Measurements from ENCODE around the gene TKT.

DNA sequence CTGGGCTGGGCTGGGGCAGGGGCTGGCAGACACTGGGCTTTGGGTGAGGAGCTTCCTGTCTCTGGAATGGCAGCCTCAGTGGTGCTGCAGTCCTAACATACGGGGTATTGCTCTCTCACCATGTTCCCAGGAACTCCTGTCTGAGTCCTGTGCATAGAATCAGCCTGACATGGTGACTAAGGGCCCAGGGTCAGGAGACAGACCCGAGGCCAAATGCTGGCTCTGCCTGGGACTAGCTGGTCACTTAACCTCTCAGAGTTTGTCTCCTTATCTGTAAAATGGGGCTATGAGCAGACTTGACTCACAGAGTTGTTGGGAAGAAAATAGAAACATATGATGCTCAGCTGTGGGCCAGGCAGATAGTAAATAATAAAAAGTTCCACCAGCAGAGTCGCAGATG lies 66.5 kb downstream of the TKT start:
- TF ChIP-seq POLR2AphosphoS5 (IDR thresholded peaks at IDR 0.05; ENCODE audit: low read depth, low read length) (no peak), EZH2 (IDR thresholded peaks at IDR 0.05) (no peak), EZH2phosphoT487 (IDR thresholded peaks at IDR 0.05; ENCODE audit: borderline replicate concordance) (no peak), RAD21 (IDR thresholded peaks at IDR 0.05; ENCODE audit: low read depth) (no peak), EGR1 (IDR thresholded peaks at IDR 0.05; ENCODE audit: low read depth) (no peak)
- TF ChIP-seq, protein P1, sequence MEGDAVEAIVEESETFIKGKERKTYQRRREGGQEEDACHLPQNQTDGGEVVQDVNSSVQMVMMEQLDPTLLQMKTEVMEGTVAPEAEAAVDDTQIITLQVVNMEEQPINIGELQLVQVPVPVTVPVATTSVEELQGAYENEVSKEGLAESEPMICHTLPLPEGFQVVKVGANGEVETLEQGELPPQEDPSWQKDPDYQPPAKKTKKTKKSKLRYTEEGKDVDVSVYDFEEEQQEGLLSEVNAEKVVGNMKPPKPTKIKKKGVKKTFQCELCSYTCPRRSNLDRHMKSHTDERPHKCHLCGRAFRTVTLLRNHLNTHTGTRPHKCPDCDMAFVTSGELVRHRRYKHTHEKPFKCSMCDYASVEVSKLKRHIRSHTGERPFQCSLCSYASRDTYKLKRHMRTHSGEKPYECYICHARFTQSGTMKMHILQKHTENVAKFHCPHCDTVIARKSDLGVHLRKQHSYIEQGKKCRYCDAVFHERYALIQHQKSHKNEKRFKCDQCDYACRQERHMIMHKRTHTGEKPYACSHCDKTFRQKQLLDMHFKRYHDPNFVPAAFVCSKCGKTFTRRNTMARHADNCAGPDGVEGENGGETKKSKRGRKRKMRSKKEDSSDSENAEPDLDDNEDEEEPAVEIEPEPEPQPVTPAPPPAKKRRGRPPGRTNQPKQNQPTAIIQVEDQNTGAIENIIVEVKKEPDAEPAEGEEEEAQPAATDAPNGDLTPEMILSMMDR (IDR thresholded peaks at IDR 0.05 in 2 of 3, conservative IDR thresholded peaks at IDR 0.05 in 1 of 3; ENCODE audit: borderline replicate concordance in 1 of 3, insufficient read depth in 1 of 3, low read depth in 2 of 3, low read length in 2 of 3) = no peak
- TF ChIP-seq, protein P2, sequence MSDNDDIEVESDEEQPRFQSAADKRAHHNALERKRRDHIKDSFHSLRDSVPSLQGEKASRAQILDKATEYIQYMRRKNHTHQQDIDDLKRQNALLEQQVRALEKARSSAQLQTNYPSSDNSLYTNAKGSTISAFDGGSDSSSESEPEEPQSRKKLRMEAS (IDR thresholded peaks at IDR 0.05) = no peak

Data from HCT116 (cell line).